GM23338 (cell line): ENCODE data around the gene UST.

Source experiments
- JUNB ChIP-seq: IDR thresholded peaks from one replicate; pipeline ENCODE4 v1.6.1; 2016; ENCODE audit warnings: antibody characterized with exemption; ENCODE audit not compliant: unreplicated experiment
- POLR2AphosphoS5 ChIP-seq: IDR thresholded peaks from 2 replicates; pipeline ENCODE4 v1.6.1; 2016; ENCODE audit warnings: antibody characterized with exemption, low read depth
- TF ChIP-seq, protein P1 (sequence below), 2 experiments: fragments of 200-600 bp in 1 of 2; sonication (generic) in 1 of 2; conservative IDR thresholded peaks; 2 replicates each; pipeline versions ENCODE4 v1.5.1 to v1.6.1; 2016 to 2017; ENCODE audit warnings: antibody characterized with exemption in 2 of 2, low read depth in 2 of 2, mild to moderate bottlenecking in 2 of 2, moderate library complexity in 1 of 2

GRCh38 chr6:149049230-149049629, 302.4 kb downstream of the UST start:
- TF ChIP-seq, protein P1, sequence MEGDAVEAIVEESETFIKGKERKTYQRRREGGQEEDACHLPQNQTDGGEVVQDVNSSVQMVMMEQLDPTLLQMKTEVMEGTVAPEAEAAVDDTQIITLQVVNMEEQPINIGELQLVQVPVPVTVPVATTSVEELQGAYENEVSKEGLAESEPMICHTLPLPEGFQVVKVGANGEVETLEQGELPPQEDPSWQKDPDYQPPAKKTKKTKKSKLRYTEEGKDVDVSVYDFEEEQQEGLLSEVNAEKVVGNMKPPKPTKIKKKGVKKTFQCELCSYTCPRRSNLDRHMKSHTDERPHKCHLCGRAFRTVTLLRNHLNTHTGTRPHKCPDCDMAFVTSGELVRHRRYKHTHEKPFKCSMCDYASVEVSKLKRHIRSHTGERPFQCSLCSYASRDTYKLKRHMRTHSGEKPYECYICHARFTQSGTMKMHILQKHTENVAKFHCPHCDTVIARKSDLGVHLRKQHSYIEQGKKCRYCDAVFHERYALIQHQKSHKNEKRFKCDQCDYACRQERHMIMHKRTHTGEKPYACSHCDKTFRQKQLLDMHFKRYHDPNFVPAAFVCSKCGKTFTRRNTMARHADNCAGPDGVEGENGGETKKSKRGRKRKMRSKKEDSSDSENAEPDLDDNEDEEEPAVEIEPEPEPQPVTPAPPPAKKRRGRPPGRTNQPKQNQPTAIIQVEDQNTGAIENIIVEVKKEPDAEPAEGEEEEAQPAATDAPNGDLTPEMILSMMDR (conservative IDR thresholded peaks at IDR 0.05; ENCODE audit: low read depth in 2 of 2) = no peak
- TF ChIP-seq POLR2AphosphoS5 (no peak), JUNB (no peak)
